Stimulated activated naive CD8-positive, alpha-beta T cell treated with anti-CD3 and anti-CD28 coated beads, Interleukin-15, amount 100 ng/mL, for 72 hours (primary cell): Measurements from ENCODE around the gene PRR16.

ENCODE experiments used
- ATAC-seq: fragments of 150-1000 bp; cut with Tn5 transposase; 2 replicates; pipeline ENCODE4 v1.10.0; 2021; ENCODE audit warnings: mild to moderate bottlenecking, moderate library complexity
- DNase-seq, 2 donors: peaks; one replicate each; pipeline ENCODE4 v3.0.0; 2021 to 2022
- H3K27ac Mint-ChIP-seq, 2 donors: one replicate each; pipeline ENCODE4 v1.8.0; 2022; ENCODE audit warnings: mild to moderate bottlenecking in 2 of 2, mixed read lengths in 2 of 2, moderate library complexity in 2 of 2
- H3K27me3 Mint-ChIP-seq: one replicate; pipeline ENCODE4 v1.8.0; 2022; ENCODE audit warnings: mixed read lengths
- H3K4me1 Mint-ChIP-seq: one replicate; pipeline ENCODE4 v1.8.0; 2022; ENCODE audit warnings: mild to moderate bottlenecking, mixed read lengths
- H3K4me3 Mint-ChIP-seq, 2 donors: one replicate each; pipeline ENCODE4 v1.8.0; 2022; ENCODE audit warnings: mild to moderate bottlenecking in 2 of 2, mixed read lengths in 2 of 2, moderate library complexity in 1 of 2
- H3K9me3 Mint-ChIP-seq, 2 donors: one replicate each; pipeline ENCODE4 v1.8.0; 2022; ENCODE audit warnings: mixed read lengths in 2 of 2

PRR16 gene

DNA sequence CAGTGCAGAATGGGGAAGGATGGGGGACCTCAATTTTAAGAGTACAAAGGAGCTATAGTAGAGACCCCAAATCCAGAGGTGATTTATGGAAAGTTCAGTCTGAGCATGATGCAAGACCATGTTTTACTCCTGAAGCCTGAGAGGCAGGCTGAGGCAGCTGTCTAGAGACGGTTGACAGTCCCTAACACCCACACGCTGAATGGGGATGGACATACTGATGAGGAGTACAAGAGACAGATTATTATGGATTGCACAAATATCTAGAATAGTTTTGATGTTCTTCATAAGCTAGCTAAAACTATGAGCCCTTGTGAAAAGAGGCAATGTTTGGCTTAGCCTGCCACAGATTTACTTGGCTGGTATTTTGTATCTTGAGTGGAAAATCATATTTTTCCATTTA lies 64.5 kb downstream of the PRR16 start:
- no peak overlapping the region for H3K4me3 Mint-ChIP-seq
- no peak for DNase-seq
- H3K4me1 Mint-ChIP-seq: no peaks in the 10 kb centered on the region
- H3K9me3 Mint-ChIP-seq: no peaks in the 10 kb centered on the region
- no peak for ATAC-seq
- H3K27ac Mint-ChIP-seq: no peak overlapping the region
- no peaks in the 10 kb centered on the region for H3K27me3 Mint-ChIP-seq

DNA sequence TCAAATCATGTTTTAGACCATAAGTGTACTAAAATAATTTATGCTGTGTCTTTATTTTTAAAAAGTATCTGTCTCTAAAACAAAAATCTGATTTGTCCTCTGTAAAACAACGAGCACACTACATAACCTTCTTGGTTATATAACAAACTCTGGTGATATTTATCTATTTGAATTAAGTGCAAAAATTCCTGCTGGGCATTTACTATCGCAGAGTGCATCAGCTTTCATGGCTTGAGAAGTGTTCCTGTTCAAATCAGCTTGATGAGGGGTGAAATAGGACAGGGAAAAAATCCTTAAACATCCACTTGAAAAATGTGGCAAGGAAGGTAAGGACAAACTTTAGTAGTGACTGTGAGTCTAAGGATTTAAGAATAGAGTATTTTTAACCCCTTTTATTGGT lies 65.3 kb downstream of the PRR16 start:
- no peak overlapping the region for H3K4me3 Mint-ChIP-seq
- H3K4me1 Mint-ChIP-seq: no peaks in the 10 kb centered on the region
- no peaks in the 10 kb centered on the region for H3K27me3 Mint-ChIP-seq
- no peak for DNase-seq
- H3K9me3 Mint-ChIP-seq: no peaks in the 10 kb centered on the region
- ATAC-seq: no peak
- H3K27ac Mint-ChIP-seq: no peak overlapping the region

DNA sequence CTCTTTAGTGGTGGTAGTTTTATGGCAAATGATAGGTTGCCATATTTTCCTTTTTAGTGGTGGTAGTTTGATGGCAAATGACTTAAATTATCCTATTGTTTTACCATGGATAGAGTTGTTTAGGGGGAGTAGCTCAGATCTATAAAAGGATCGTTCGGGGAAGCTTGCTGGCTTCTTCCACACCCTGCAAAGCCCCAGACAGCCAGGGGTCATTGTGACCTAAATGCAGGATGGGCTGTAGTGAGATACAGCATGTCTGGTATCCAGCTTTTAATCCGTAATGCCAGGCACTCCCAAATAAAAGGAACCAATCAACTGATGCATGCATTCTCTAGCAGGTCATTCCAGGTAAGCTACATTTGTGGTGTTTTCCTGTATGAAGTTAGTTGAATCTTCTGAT lies 67.1 kb downstream of the PRR16 start:
- no peaks in the 10 kb centered on the region for H3K9me3 Mint-ChIP-seq
- H3K4me3 Mint-ChIP-seq: no peak overlapping the region
- no peak for DNase-seq
- H3K27ac Mint-ChIP-seq: no peak overlapping the region
- H3K27me3 Mint-ChIP-seq: no peaks in the 10 kb centered on the region
- no peaks in the 10 kb centered on the region for H3K4me1 Mint-ChIP-seq
- no peak for ATAC-seq

DNA sequence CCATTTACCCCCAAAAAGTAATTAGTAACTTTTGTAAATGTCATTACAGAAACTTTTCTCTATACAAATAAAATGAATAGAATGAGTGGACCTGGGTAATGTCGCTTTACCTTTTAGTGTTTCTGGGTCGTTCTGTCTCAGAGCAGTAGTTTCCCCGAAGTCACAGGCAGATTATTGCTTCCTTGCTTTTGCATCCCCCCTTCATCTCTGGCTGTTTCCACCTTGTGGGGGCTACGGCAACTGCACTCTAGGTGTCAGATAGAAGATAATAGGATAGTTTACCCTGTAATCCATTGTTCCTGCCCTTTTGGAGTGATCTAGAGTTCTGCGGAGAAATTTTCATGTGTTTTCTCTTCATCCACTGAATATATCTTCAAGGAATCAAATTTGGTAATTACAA lies 68.7 kb downstream of the PRR16 start:
- no peak for ATAC-seq
- DNase-seq: no peak
- Mint-ChIP-seq H3K27me3 (no peaks in the 10 kb centered on the region), H3K4me1 (no peaks in the 10 kb centered on the region), H3K27ac (no peak overlapping the region), H3K4me3 (no peak overlapping the region), H3K9me3 (no peaks in the 10 kb centered on the region)

DNA sequence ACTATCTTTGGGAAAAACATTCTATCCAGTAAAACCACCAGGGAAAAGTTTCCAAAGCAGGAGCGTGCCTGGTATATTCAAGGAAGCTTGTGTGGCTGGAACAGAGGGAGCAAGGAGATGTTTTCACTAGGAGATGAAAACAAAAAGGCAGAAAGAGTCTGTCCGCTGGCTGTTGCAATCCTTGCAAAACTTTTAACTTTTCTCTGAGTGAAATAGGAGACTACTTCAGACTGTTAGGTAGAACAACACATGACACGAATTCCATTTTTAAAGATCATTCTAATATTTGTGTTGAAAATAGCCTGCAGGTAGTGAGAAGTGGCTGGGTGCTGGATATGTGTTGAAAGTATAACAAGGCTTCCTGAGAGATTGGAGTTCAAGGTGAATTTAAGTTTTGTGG lies 69.5 kb downstream of the PRR16 start:
- no peak for DNase-seq
- no peaks in the 10 kb centered on the region for H3K9me3 Mint-ChIP-seq
- no peaks in the 10 kb centered on the region for H3K27me3 Mint-ChIP-seq

DNA sequence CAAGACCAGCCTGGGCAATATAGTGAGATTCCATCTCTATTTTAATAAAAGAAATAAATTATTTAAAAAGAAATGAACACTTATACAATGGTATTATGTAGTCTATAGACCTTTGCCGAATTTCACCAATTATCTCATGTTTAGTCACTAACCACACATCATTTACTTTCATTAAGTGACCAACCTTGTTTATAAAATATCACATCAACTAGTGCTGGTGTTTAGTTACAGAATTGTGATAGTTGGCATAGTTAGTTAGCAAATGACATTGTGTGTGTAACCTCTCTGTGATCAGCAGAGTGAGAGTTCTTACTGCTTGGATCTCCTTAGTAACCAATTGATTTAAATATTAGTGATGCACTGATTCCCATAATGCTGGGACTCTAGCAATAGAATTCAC lies 71.8 kb downstream of the PRR16 start:
- Mint-ChIP-seq H3K4me3 (no peak overlapping the region), H3K4me1 (no peaks in the 10 kb centered on the region), H3K27ac (no peak overlapping the region), H3K9me3 (no peaks in the 10 kb centered on the region), H3K27me3 (no peaks in the 10 kb centered on the region)
- DNase-seq: no peak
- ATAC-seq: no peak

More for the DNA sequence above, 69.5 kb downstream of the PRR16 start:
- Mint-ChIP-seq H3K27ac (no peak overlapping the region), H3K4me3 (no peak overlapping the region), H3K4me1 (no peaks in the 10 kb centered on the region)
- no peak for ATAC-seq

DNA sequence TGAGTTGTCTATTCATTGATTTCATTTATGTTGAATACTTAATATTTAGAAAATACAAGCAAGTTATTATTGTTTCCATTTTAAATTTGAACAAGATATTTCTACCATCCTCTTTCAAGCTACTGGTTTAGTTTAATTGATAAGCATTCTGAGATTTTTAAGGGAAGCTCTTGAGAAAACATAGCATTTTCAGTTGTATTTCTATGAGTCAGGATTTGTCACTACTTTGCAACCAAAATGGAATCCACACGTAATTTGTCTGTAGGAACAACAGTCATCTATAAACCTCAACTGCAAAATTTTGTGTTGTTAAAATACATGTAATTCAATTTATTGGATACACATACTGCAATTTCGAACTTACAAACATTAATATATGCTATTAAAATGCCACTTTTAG lies 74.0 kb downstream of the PRR16 start:
- H3K9me3 Mint-ChIP-seq: no peaks in the 10 kb centered on the region
- H3K4me1 Mint-ChIP-seq: no peaks in the 10 kb centered on the region
- ATAC-seq (no peak), DNase-seq (no peak)
- H3K4me3 Mint-ChIP-seq: no peak overlapping the region
- no peaks in the 10 kb centered on the region for H3K27me3 Mint-ChIP-seq
- H3K27ac Mint-ChIP-seq: no peak overlapping the region

DNA sequence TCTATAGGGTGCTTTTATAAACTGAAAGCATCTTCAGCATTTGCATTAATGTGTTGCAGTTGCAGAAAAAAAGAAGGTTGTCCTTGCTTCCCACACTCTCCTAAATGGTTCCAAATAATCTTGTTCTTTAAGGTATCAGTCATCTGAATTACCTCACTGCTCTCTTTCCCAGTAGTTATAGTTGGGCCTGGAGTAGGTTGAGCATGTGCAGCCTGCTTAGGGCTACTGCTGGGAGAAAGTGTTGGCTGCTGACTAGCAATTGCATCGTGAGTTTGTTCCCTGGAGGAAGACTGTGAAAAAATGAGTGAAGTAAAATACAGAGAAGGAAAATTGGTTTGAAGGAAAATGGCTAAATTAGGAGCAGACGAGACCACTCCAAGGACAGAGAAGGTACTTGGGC lies 74.5 kb downstream of the PRR16 start:
- H3K27ac Mint-ChIP-seq: no peak overlapping the region
- no peaks in the 10 kb centered on the region for H3K9me3 Mint-ChIP-seq
- ATAC-seq: no peak

DNA sequence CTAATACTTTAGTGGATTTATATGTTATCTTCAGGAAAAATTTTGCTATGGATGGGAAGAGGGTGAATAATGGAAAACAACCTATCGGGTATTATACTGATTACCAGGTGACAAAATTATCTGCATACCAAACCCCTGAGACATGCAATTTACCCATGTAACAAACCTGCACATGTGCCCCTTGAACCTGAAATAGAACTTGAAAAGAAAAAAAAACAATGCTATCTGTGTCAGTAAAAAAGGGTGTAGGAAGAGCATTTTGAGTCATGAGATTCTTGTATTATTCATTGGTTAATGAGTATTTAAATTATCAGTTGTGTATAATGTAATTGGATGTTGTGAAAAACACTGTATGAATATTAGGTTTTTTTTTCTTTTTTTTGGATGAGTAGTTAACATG lies 75.4 kb downstream of the PRR16 start:
- no peak for DNase-seq
- Mint-ChIP-seq H3K27me3 (no peaks in the 10 kb centered on the region), H3K27ac (no peak overlapping the region), H3K4me3 (no peak overlapping the region), H3K4me1 (no peaks in the 10 kb centered on the region), H3K9me3 (no peaks in the 10 kb centered on the region)
- no peak for ATAC-seq

More for the DNA sequence above, 74.5 kb downstream of the PRR16 start:
- H3K4me3 Mint-ChIP-seq: no peak overlapping the region
- H3K27me3 Mint-ChIP-seq: no peaks in the 10 kb centered on the region
- H3K4me1 Mint-ChIP-seq: no peaks in the 10 kb centered on the region
- DNase-seq: no peak

DNA sequence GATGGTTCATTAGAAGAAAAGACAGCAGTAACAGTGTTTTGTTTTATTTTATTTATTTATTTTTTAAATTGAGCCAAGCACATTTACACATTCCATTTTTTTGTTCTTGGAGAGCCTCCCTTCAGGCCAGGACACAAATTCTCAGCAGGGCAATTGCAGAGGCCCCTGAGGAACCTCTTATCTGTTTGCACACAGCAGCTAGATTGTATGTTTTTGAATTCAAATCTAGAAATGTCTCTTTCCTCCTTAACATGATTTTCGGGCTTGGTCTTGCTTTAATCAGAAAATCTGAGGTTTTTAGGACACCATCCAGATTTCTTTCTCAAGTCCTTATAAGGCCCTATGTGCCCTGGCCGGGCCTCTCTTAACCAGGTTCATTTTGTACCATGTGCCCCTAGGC lies 76.0 kb downstream of the PRR16 start:
- Mint-ChIP-seq H3K9me3 (no peaks in the 10 kb centered on the region), H3K4me1 (no peaks in the 10 kb centered on the region), H3K4me3 (no peak overlapping the region), H3K27me3 (no peaks in the 10 kb centered on the region), H3K27ac (no peak overlapping the region)
- ATAC-seq (no peak), DNase-seq (no peak)

DNA sequence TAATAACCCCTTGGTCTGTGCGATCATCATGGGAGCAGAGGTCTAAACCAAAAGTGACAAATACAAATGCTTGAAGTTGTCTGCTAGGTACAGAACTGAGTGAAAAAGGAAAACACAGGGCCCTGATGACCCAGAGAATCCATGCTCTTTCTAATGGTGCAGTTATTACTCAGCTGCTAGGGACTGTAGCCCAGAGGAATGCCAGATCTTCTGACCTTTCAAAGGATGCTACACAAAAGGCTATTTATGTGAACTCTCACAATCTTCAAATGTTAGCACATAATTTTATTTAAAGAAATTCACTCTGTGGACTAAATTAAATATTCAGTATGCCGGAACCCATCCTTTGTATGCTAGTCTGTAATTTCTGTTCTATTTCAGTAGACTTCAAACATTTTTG lies 79.9 kb downstream of the PRR16 start:
- DNase-seq (no peak), ATAC-seq (no peak)
- Mint-ChIP-seq H3K4me1 (no peaks in the 10 kb centered on the region), H3K27me3 (no peaks in the 10 kb centered on the region), H3K27ac (no peak overlapping the region), H3K9me3 (no peaks in the 10 kb centered on the region), H3K4me3 (no peak overlapping the region)

DNA sequence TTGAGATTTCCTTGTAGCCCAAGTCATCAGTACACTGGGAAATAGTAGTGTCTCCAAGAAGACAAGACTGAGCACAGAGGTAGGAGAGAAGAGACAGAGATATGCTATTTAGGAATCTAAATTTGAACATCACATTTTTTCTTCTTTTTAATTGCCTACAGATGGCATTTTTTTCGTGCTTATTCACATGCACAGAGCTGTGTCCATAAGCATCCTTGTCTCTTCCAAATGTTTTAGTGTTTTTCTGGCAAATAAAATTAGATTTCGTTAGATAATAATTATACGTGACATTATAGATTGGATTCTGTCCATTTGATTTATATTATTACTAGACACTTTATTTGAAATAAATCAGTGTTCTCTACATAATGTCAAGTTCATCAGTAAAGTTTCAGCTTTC lies 80.9 kb downstream of the PRR16 start:
- H3K4me3 Mint-ChIP-seq: no peak overlapping the region
- no peaks in the 10 kb centered on the region for H3K4me1 Mint-ChIP-seq
- DNase-seq: no peak
- no peaks in the 10 kb centered on the region for H3K27me3 Mint-ChIP-seq
- peaks cover 0 to 4% of the 10 kb centered on the region in 2 donors for H3K9me3 Mint-ChIP-seq
- no peak overlapping the region for H3K27ac Mint-ChIP-seq
- no peak for ATAC-seq

DNA sequence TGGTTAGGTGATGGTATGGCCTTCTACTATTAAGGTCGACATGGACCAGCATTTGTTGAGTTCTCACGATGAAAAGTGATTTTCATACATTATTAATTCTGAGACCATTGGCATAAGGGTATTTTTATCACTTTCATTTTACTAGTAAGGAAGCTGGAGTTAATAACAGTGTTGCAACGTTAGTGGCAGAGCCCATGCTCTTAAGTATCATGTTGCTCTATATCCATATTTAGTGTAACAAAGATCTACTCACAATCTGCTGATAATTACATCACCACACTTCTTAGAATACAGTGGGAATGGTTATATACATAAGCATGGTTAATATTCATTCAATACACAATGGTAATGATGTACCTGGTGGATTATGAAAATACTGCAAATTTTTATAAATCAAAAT lies 81.9 kb downstream of the PRR16 start:
- Mint-ChIP-seq H3K4me1 (no peaks in the 10 kb centered on the region), H3K4me3 (no peak overlapping the region), H3K9me3 (peaks cover 0 to 4% of the 10 kb centered on the region in 2 donors), H3K27me3 (no peaks in the 10 kb centered on the region), H3K27ac (no peak overlapping the region)
- no peak for DNase-seq
- no peak for ATAC-seq

DNA sequence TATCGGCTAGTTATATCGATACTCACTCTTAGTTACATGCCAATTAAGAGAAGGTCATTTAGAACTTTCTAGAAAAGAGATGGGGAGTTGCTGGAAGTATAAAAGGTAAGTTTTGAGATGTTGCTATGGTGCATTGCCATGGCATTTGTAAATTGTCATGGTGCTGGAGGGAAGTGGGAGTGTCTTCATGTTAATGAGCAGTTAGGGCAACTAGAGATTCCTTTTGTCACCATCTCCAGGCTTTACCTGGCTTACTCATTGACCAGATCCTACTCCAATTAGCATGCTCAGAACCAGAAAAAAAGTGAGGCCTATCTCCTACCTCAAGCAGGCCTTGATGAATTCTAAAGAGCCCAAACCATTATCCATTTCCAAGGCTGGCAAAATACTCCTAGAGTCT lies 82.8 kb downstream of the PRR16 start:
- no peak overlapping the region for H3K4me3 Mint-ChIP-seq
- H3K27me3 Mint-ChIP-seq: no peaks in the 10 kb centered on the region
- DNase-seq (no peak), ATAC-seq (no peak)
- peak overlapping the region in 1 of 2 donors; percentile 61 for H3K27ac Mint-ChIP-seq
- no peaks in the 10 kb centered on the region for H3K4me1 Mint-ChIP-seq
- H3K9me3 Mint-ChIP-seq: peaks cover 0 to 4% of the 10 kb centered on the region in 2 donors

DNA sequence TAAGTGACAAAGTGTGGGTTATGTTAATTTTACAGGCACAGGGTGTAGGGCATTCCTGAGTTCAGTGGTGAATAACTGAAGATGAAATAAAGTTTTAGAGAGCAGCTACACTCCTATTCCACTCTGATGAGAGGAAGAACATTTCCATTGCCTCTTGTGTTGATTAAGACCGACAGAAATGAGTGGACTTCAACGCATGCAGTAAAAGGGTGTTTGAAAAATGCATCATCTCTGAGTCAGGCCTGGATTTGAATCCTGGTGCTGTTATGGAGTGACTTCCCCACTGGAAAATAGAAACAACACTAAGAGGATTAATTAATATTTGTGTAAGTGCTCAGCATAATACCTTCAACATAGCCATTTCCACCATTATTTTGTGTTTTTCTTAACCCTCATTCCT lies 86.3 kb downstream of the PRR16 start:
- no peaks in the 10 kb centered on the region for H3K27me3 Mint-ChIP-seq
- H3K4me1 Mint-ChIP-seq: no peaks in the 10 kb centered on the region
- DNase-seq (no peak), ATAC-seq (no peak)
- peaks cover 0 to 4% of the 10 kb centered on the region in 2 donors for H3K9me3 Mint-ChIP-seq
- H3K27ac Mint-ChIP-seq: no peak overlapping the region
- H3K4me3 Mint-ChIP-seq: no peak overlapping the region

DNA sequence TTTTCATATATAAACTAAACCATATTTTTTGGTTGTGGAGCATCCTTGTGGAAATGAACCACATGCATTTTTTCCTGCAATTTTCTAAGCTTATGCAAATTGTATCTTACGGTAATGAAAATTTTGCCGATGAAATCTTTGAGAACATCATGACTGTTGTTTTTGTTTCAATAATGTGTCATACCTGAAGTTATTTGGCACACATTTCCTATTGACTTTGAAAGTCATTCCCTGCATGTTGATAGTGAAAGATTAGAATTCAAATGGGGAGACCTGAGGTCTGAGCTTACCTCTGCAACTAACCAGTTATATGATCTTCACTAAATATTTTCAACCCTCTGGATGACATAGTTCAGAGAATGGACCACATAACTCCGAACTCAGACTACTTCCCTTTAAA lies 88.5 kb downstream of the PRR16 start:
- Mint-ChIP-seq H3K27me3 (no peaks in the 10 kb centered on the region), H3K9me3 (peaks cover 0 to 8% of the 10 kb centered on the region in 2 donors), H3K27ac (no peak overlapping the region), H3K4me3 (no peak overlapping the region), H3K4me1 (no peaks in the 10 kb centered on the region)
- DNase-seq (no peak), ATAC-seq (no peak)

DNA sequence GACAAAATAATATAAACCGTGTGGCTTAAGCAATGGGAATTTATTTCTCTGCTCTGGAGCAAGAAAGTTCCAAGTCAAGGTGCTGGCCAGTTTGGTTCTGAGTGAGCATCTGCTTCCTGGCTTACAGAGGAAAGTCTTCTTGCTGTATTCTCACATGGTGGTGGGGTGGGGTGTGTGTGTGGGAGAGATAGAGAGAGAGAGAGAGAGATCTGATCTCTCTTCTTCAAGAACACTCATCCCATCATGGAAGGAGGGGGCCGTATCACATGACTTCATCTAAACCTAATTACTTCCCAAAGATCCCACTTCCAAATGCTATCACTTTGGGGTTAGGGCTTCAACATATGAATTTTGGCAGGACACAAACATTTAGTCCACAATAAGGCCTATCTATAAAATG lies 91.2 kb downstream of the PRR16 start:
- no peak for DNase-seq
- Mint-ChIP-seq H3K27ac (no peak overlapping the region), H3K9me3 (peaks cover 0 to 4% of the 10 kb centered on the region in 2 donors), H3K4me1 (no peaks in the 10 kb centered on the region), H3K4me3 (no peak overlapping the region), H3K27me3 (no peaks in the 10 kb centered on the region)
- no peak for ATAC-seq

DNA sequence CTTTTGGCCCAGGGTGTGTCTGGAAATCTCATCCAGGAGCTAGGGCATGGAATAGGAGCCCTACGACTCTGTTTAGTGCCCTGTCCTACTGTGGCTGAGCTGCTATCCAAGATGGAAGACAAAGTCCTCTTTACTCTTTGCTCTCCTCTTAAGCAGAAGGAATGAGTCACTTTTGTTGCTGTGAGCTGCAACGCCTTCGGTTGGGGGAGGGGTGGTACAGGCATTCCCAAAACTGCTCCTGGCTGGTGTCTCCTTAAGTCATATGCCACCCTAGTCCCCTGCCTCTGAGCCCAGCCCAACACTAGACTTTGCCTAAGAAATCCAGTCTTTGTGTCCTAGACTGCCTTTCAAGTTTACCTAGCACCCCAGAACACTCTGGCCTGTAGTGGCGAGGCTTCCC lies 99.9 kb downstream of the PRR16 start:
- ATAC-seq (no peak), DNase-seq (no peak)
- Mint-ChIP-seq H3K9me3 (peaks cover 0 to 8% of the 10 kb centered on the region in 2 donors), H3K27ac (no peak overlapping the region), H3K27me3 (no peaks in the 10 kb centered on the region), H3K4me3 (no peak overlapping the region), H3K4me1 (no peaks in the 10 kb centered on the region)
